Measurements from ENCODE around the gene XXYLT1.

XXYLT1 gene

GRCh38 chr3:195271410-195272243 is 668 bp upstream of the XXYLT1 start (continued):
- TF ChIP-seq ZNF677 (tag by site-specific recombination; IDR thresholded peaks at IDR 0.05) (no peak), PRDM1 (tag by site-specific recombination; IDR thresholded peaks at IDR 0.05) (0 out of 2 replicates have a peak, but pooled peaks have one; percentile 4), ZNF514 (tag by site-specific recombination; IDR thresholded peaks at IDR 0.05) (no peak), ZNF600 (tag by site-specific recombination; IDR thresholded peaks at IDR 0.05) (no peak), ZNF221 (tag by site-specific recombination; IDR thresholded peaks at IDR 0.05; ENCODE audit: borderline replicate concordance) (no peak), ZNF473 (tag by site-specific recombination; IDR thresholded peaks at IDR 0.05) (no peak), ZFHX2 (tag by site-specific recombination; conservative IDR thresholded peaks at IDR 0.05) (no peak), KLF17 (tag by site-specific recombination; IDR thresholded peaks at IDR 0.05) (peak; percentile 67), ZNF433 (tag by site-specific recombination; IDR thresholded peaks at IDR 0.05; ENCODE audit: low read depth) (no peak), ZNF560 (tag by site-specific recombination; IDR thresholded peaks at IDR 0.05; ENCODE audit: borderline replicate concordance) (no peak), ZNF76 (tag by site-specific recombination; IDR thresholded peaks at IDR 0.05; ENCODE audit: borderline replicate concordance, low read depth) (no peak), TCF7L2 (IDR thresholded peaks at IDR 0.05; ENCODE audit: borderline replicate concordance, low read depth, low read length) (no peak), ZNF501 (tag by site-specific recombination; IDR thresholded peaks at IDR 0.05) (no peak; the same call in 1 of the 2 replicates), BCL11B (tag by site-specific recombination; IDR thresholded peaks at IDR 0.05; ENCODE audit: low read depth) (no peak), HOXD13 (CRISPR knock-in tag; IDR thresholded peaks at IDR 0.05; ENCODE audit: borderline replicate concordance) (no peak), ZNF133 (tag by site-specific recombination; IDR thresholded peaks at IDR 0.05) (no peak), ZNF48 (tag by site-specific recombination; IDR thresholded peaks at IDR 0.05) (no peak), ZNF544 (tag by site-specific recombination; IDR thresholded peaks at IDR 0.05) (no peak), SETDB1 (IDR thresholded peaks at IDR 0.05; ENCODE audit: insufficient read length, low read length) (peak; percentile 10), KLF1 (tag by site-specific recombination; IDR thresholded peaks at IDR 0.05) (no peak), ZNF157 (tag by site-specific recombination; IDR thresholded peaks at IDR 0.05) (no peak), RBAK (tag by site-specific recombination; IDR thresholded peaks at IDR 0.05) (no peak), ZXDB (tag by site-specific recombination; IDR thresholded peaks at IDR 0.05) (0 out of 2 replicates have a peak, but pooled peaks have one; percentile 22), ZNF830 (tag by site-specific recombination; IDR thresholded peaks at IDR 0.05; ENCODE audit: low read depth) (no peak), MYNN (tag by site-specific recombination; IDR thresholded peaks at IDR 0.05; ENCODE audit: borderline replicate concordance) (peak; percentile 72; the same call in 1 of the 2 replicates), GFI1B (tag by site-specific recombination; IDR thresholded peaks at IDR 0.05) (no peak), ZNF155 (tag by site-specific recombination; IDR thresholded peaks at IDR 0.05) (no peak), ZNF391 (tag by site-specific recombination; IDR thresholded peaks at IDR 0.05; ENCODE audit: borderline replicate concordance, low read depth) (no peak), ZNF302 (tag by site-specific recombination; IDR thresholded peaks at IDR 0.05; ENCODE audit: low read depth) (no peak), ZBTB26 (tag by site-specific recombination; optimal IDR thresholded peaks at IDR 0.05) (no peak), HIC1 (tag by site-specific recombination; IDR thresholded peaks at IDR 0.05) (no peak), CTCF (tag by site-specific recombination; IDR thresholded peaks at IDR 0.05) (peak; percentile 94), PRDM6 (tag by site-specific recombination; IDR thresholded peaks at IDR 0.05) (peak; percentile 85), ZNF19 (tag by site-specific recombination; IDR thresholded peaks at IDR 0.05; ENCODE audit: low read depth) (no peak)

Measured in HEK293 (cell line).